GM12878 (cell line): ENCODE measurements around the gene LRRFIP2. TPM values are rescaled to one million over a fixed set of nuclear protein-coding genes. Genes with fewer than 3 reads are reported as not detected.
A peak's percentile ranks its signal among the peaks of the same experiment; 100 is the strongest.

ENCODE experiments used
- BHLHE40 ChIP-seq, 2 experiments: fragments of 450-650 bp in 1 of 2; IDR thresholded peaks; 2 replicates each; pipeline ENCODE4 v1.6.1; 2011 to 2017; ENCODE audit warnings: low read depth in 2 of 2, borderline replicate concordance in 1 of 2, improper control_type of control experiment in 1 of 2, low read length in 1 of 2, mild to moderate bottlenecking in 1 of 2
- CHD1 ChIP-seq: IDR thresholded peaks from 2 replicates; pipeline ENCODE4 v1.6.1; 2012; ENCODE audit warnings: low read depth, low read length, improper control_type of control experiment
- ESRRA ChIP-seq: IDR thresholded peaks from 2 replicates; pipeline ENCODE4 v1.6.1; 2012; ENCODE audit warnings: mild to moderate bottlenecking, low read length, improper control_type of control experiment
- FOXK2 ChIP-seq: fragments of 450-650 bp; IDR thresholded peaks from 2 replicates; pipeline ENCODE4 v1.6.1; 2017; ENCODE audit warnings: mild to moderate bottlenecking, moderate library complexity
- GABPA ChIP-seq: IDR thresholded peaks from 2 replicates; pipeline ENCODE4 v1.6.1; 2014; ENCODE audit warnings: antibody characterized with exemption, low read depth, mild to moderate bottlenecking, inconsistent platforms
- HCFC1 ChIP-seq: fragments of 150-350 bp; IDR thresholded peaks from 2 replicates; pipeline ENCODE4 v1.6.1; 2014; ENCODE audit warnings: low read length
- IKZF2 ChIP-seq, 2 experiments: fragments of 450-650 bp; IDR thresholded peaks; 2 replicates each; pipeline ENCODE4 v1.6.1; 2017; ENCODE audit warnings: mild to moderate bottlenecking in 2 of 2, moderate library complexity in 2 of 2
- MYB ChIP-seq: fragments of 150-350 bp; IDR thresholded peaks from 2 replicates; pipeline ENCODE4 v1.6.1; 2014; ENCODE audit warnings: mild to moderate bottlenecking, low read depth, low read length, borderline replicate concordance
- NFIC ChIP-seq: IDR thresholded peaks from 2 replicates; pipeline ENCODE4 v1.6.1; 2012; ENCODE audit warnings: low read depth, mild to moderate bottlenecking, inconsistent platforms, low read length, moderate library complexity
- NFYA ChIP-seq: IDR thresholded peaks from 2 replicates; pipeline ENCODE4 v1.6.1; 2011; ENCODE audit warnings: low read depth, mild to moderate bottlenecking, low read length, improper control_type of control experiment, borderline replicate concordance
- NR2F1 ChIP-seq: fragments of 450-650 bp; conservative IDR thresholded peaks from 2 replicates; pipeline ENCODE4 v1.6.1; 2017; ENCODE audit warnings: mild to moderate bottlenecking
- SMC3 ChIP-seq: IDR thresholded peaks from 2 replicates; pipeline ENCODE4 v1.6.1; 2011; ENCODE audit warnings: low read length, improper control_type of control experiment, borderline replicate concordance
- TARDBP ChIP-seq: IDR thresholded peaks from 2 replicates; pipeline ENCODE4 v1.6.1; 2016; ENCODE audit warnings: borderline replicate concordance
- WRNIP1 ChIP-seq: IDR thresholded peaks from 2 replicates; pipeline ENCODE4 v1.6.1; 2011; ENCODE audit warnings: low read depth, low read length, improper control_type of control experiment, borderline replicate concordance
- ZSCAN29 ChIP-seq: fragments of 450-650 bp; IDR thresholded peaks from 2 replicates; pipeline ENCODE4 v1.6.1; 2017; ENCODE audit warnings: mild to moderate bottlenecking, moderate library complexity
- polyA plus RNA-seq, 11 experiments: library from polyadenylated mRNA; depleted of rRNA in 4 of 11; unstranded in 6 of 11; stranded (reverse) in 5 of 11; fragments of >200 nt; fragmentation: Nextera tagmentation in 4 of 11; fragmentation: Illumina TruSeq in 1 of 11; extraction: Ambion mirVana in 4 of 11; extraction: Trizol in 1 of 11; gene quantifications; 1 replicate in 1 of 11; 2 replicates in 10 of 11; pipeline versions ENCODE4 v1.2.1 to v1.2.3, GENCODE V29; 2011 to 2016; ENCODE audit warnings: inconsistent platforms in 2 of 11, missing spikeins in 2 of 11, low read depth in 1 of 11
- total RNA-seq, 4 experiments: library from RNA; depleted of rRNA in 3 of 4; stranded (reverse); fragments of >200 nt in 3 of 4; fragmentation: Illumina TruSeq in 1 of 4; extraction: Trizol in 1 of 4; gene quantifications; 2 replicates each; pipeline versions ENCODE4 v1.2.1 to v1.2.3, GENCODE V29; 2013 to 2021
- TF ChIP-seq, protein P1 (sequence below): IDR thresholded peaks from 2 replicates; pipeline ENCODE4 v1.6.1; 2012; ENCODE audit warnings: mild to moderate bottlenecking, low read depth, low read length
- TF ChIP-seq, protein P2 (sequence below): fragments of 450-650 bp; IDR thresholded peaks from 2 replicates; pipeline ENCODE4 v1.6.1; 2017; ENCODE audit warnings: antibody characterized with exemption, mild to moderate bottlenecking, moderate library complexity
- TF ChIP-seq, protein P3 (sequence below): fragments of 450-650 bp; IDR thresholded peaks from 2 replicates; pipeline ENCODE4 v1.6.1; 2017; ENCODE audit warnings: mild to moderate bottlenecking
- TF ChIP-seq, protein P4 (sequence below): fragments of 450-650 bp; conservative IDR thresholded peaks from 2 replicates; pipeline ENCODE4 v1.6.1; 2017; ENCODE audit warnings: mild to moderate bottlenecking, moderate library complexity
- TF ChIP-seq, protein P5 (sequence below): IDR thresholded peaks from 2 replicates; pipeline ENCODE4 v1.6.1; 2012; ENCODE audit warnings: low read depth, low read length, improper control_type of control experiment

The LRRFIP2 gene
- total and polyA plus RNA-seq, 10 of the 15 experiments (the other 5 are each of a cell fraction or from before 2014, with no cell fraction given), result 9.7 to 46.9 (median 38.1) TPM

DNA sequence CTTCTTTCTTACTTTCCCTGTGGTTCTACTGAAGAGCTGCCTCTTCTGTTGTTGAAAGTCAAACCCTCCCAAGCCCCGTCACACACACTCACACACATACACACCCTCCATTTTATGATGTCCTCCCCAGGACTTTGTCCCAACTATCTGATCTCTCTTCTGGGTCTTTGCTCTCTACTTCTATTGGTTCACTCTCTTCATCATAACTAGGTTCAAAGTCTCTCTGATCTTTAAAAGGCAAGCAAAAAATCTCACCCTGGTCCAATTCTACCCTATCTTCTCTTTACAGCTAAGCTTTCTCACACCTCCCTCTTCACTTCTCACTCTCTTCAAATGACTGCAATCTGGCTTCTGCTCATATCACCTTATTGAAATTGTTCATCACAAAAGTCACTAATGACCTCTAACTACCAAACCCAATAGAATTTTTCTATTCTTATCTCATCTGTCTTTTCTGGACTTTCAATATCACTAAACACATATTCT lies 34.8 kb downstream of the LRRFIP2 start (continued):
- TF ChIP-seq SMC3 (no peak), NFYA (no peak), ZSCAN29 (no peak), GABPA (no peak), HCFC1 (no peak), MYB (no peak), ESRRA (no peak; the same call in 1 of the 2 replicates), NR2F1 (no peak), CHD1 (no peak), FOXK2 (no peak), NFIC (peak; percentile 70; the same call in 1 of the 2 replicates), BHLHE40 (IDR thresholded peaks at IDR 0.05; ENCODE audit: borderline replicate concordance in 1 of 2, low read depth in 2 of 2, low read length in 1 of 2) (no peak), IKZF2 (IDR thresholded peaks at IDR 0.05) (no peak), TARDBP (no peak), WRNIP1 (no peak)
- TF ChIP-seq, protein P1, sequence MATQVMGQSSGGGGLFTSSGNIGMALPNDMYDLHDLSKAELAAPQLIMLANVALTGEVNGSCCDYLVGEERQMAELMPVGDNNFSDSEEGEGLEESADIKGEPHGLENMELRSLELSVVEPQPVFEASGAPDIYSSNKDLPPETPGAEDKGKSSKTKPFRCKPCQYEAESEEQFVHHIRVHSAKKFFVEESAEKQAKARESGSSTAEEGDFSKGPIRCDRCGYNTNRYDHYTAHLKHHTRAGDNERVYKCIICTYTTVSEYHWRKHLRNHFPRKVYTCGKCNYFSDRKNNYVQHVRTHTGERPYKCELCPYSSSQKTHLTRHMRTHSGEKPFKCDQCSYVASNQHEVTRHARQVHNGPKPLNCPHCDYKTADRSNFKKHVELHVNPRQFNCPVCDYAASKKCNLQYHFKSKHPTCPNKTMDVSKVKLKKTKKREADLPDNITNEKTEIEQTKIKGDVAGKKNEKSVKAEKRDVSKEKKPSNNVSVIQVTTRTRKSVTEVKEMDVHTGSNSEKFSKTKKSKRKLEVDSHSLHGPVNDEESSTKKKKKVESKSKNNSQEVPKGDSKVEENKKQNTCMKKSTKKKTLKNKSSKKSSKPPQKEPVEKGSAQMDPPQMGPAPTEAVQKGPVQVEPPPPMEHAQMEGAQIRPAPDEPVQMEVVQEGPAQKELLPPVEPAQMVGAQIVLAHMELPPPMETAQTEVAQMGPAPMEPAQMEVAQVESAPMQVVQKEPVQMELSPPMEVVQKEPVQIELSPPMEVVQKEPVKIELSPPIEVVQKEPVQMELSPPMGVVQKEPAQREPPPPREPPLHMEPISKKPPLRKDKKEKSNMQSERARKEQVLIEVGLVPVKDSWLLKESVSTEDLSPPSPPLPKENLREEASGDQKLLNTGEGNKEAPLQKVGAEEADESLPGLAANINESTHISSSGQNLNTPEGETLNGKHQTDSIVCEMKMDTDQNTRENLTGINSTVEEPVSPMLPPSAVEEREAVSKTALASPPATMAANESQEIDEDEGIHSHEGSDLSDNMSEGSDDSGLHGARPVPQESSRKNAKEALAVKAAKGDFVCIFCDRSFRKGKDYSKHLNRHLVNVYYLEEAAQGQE, result no peak
- TF ChIP-seq, protein P2, sequence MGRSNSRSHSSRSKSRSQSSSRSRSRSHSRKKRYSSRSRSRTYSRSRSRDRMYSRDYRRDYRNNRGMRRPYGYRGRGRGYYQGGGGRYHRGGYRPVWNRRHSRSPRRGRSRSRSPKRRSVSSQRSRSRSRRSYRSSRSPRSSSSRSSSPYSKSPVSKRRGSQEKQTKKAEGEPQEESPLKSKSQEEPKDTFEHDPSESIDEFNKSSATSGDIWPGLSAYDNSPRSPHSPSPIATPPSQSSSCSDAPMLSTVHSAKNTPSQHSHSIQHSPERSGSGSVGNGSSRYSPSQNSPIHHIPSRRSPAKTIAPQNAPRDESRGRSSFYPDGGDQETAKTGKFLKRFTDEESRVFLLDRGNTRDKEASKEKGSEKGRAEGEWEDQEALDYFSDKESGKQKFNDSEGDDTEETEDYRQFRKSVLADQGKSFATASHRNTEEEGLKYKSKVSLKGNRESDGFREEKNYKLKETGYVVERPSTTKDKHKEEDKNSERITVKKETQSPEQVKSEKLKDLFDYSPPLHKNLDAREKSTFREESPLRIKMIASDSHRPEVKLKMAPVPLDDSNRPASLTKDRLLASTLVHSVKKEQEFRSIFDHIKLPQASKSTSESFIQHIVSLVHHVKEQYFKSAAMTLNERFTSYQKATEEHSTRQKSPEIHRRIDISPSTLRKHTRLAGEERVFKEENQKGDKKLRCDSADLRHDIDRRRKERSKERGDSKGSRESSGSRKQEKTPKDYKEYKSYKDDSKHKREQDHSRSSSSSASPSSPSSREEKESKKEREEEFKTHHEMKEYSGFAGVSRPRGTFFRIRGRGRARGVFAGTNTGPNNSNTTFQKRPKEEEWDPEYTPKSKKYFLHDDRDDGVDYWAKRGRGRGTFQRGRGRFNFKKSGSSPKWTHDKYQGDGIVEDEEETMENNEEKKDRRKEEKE, result no peak
- TF ChIP-seq, protein P3, sequence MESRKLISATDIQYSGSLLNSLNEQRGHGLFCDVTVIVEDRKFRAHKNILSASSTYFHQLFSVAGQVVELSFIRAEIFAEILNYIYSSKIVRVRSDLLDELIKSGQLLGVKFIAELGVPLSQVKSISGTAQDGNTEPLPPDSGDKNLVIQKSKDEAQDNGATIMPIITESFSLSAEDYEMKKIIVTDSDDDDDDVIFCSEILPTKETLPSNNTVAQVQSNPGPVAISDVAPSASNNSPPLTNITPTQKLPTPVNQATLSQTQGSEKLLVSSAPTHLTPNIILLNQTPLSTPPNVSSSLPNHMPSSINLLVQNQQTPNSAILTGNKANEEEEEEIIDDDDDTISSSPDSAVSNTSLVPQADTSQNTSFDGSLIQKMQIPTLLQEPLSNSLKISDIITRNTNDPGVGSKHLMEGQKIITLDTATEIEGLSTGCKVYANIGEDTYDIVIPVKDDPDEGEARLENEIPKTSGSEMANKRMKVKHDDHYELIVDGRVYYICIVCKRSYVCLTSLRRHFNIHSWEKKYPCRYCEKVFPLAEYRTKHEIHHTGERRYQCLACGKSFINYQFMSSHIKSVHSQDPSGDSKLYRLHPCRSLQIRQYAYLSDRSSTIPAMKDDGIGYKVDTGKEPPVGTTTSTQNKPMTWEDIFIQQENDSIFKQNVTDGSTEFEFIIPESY, result no peak
- TF ChIP-seq, protein P4, sequence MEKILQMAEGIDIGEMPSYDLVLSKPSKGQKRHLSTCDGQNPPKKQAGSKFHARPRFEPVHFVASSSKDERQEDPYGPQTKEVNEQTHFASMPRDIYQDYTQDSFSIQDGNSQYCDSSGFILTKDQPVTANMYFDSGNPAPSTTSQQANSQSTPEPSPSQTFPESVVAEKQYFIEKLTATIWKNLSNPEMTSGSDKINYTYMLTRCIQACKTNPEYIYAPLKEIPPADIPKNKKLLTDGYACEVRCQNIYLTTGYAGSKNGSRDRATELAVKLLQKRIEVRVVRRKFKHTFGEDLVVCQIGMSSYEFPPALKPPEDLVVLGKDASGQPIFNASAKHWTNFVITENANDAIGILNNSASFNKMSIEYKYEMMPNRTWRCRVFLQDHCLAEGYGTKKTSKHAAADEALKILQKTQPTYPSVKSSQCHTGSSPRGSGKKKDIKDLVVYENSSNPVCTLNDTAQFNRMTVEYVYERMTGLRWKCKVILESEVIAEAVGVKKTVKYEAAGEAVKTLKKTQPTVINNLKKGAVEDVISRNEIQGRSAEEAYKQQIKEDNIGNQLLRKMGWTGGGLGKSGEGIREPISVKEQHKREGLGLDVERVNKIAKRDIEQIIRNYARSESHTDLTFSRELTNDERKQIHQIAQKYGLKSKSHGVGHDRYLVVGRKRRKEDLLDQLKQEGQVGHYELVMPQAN, result no peak
- TF ChIP-seq, protein P5, sequence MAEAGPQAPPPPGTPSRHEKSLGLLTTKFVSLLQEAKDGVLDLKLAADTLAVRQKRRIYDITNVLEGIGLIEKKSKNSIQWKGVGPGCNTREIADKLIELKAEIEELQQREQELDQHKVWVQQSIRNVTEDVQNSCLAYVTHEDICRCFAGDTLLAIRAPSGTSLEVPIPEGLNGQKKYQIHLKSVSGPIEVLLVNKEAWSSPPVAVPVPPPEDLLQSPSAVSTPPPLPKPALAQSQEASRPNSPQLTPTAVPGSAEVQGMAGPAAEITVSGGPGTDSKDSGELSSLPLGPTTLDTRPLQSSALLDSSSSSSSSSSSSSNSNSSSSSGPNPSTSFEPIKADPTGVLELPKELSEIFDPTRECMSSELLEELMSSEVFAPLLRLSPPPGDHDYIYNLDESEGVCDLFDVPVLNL, result no peak
